Right kidney (tissue), 1 donor: ENCODE measurements around the gene ARL14.

Source experiments
- DNase-seq: peaks from one replicate; pipeline ENCODE4 v3.0.0-alpha.2; 2016

ARL14 gene

DNA sequence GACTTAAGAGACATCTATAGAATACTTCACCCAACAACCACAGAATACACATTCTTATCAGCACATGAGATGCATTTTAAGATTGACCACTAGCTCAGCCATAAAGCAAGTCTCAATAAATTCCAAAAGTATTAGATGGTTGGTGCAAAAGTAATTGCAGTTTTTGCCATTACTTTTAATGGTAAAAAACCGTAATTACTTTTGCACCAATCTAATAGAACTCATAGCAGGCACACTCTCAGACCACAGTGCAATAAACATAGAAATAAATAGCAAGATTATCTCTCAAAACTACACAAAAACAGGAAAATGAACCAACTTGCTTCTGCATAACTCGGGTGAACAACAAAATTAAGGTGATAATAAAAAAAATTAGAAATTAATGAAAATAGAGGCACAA is 45.4 kb downstream of the ARL14 start:
- DNase-seq: no peak

DNA sequence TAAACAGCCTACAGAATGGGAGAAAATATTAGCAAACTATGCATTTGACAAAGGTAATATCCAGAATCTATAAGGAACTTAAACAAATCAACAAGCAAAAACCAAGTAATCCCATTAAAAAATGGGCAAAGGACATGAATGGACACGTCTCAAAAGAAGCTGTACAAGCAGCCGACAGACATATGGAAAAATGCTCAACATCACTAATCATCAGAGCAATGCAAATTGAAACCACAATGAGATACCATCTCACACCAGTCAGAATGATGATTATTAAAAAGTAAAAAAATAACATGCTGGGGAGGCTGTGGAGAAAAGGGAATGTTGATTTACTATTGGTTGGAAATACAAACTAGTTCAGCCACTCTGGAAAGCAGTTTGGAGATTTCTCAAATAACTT is 48.4 kb downstream of the ARL14 start:
- no peak for DNase-seq
